T-helper 2 cell (primary cell): Measurements from ENCODE around the gene SDK1.
"Not testable (repeated sequence)": the region's sequence is repeated elsewhere in the genome, so short reads cannot be mapped to it uniquely, and the experiment has no call there.

ENCODE experiments used
- DNase-seq, 5 experiments: peaks; one replicate each; pipeline versions ENCODE4 v3.0.0 to v3.0.0-alpha.2; 2012 to 2022

SDK1 gene

DNA sequence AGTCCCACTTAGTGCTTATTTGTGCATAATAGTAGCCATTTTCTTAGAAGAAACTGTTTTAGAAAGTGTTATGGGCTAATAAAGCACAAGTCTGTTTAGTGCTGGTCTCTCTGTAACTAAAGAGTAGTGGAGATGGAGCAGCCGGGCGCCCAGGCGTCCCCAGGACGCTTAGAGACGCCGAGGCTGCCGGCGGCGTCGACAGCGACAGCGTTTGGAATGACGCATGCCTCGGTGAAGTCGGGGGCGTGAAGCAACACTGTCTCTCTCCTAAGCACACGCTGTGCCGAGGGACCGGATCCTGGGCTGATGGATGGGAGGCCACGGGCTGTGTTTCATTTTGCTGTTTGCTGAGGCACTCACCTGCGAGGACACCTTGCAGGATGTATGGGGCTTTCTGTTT is 792.4 kb downstream of the SDK1 start:
- no peak for DNase-seq

DNA sequence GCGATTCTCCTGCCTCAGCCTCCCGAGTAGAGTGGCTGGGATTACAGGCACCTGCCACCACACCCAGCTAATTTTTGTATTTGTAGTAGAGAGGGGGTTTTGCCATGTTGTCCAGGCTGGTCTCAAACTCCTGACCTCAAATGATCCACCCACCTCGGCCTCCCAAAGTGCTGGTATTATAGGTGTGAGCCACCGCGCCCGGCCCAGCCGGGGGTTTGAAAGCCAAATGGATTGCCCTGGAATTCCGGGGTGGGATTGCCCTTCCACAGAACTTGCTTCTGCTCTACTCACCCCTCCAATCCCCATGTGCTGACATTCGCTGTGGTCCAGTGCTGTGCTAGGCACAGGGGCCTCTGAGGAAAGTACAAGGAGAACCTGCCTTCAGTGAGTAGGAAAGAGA is 793.1 kb downstream of the SDK1 start:
- DNase-seq = not testable (repeated sequence)

- DNase-seq = no peak
Observed at GRCh38 chr7:4097001-4097609, 796.1 kb downstream of the SDK1 start.

- no peak for DNase-seq
Observed at GRCh38 chr7:4098169-4098568, 797.1 kb downstream of the SDK1 start.

DNA sequence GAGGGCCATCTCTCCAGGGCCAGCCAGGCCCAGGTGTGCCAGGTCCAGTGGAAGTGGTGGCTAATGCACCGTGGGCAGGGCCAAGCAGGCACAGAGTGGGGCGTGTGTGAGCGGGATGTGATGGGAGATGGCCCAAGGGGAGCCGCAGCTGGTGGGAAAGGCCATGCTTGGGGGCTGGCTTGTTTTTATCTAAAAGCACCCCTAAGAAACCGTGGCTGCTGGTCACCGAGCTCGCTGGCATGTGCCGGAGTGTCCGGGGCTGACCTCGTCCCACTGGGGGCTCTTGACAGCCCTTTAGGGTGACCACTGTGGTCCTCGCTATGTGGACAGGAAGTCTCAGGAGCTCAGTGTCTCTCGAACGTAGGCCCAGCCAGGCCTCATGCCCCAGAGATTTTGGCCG is 798.6 kb downstream of the SDK1 start:
- DNase-seq = no peak

- no peak for DNase-seq
Observed at GRCh38 chr7:4100148-4100547, 799.1 kb downstream of the SDK1 start.

GRCh38 chr7:4100691-4101090 is 799.6 kb downstream of the SDK1 start:
- DNase-seq = no peak

DNA sequence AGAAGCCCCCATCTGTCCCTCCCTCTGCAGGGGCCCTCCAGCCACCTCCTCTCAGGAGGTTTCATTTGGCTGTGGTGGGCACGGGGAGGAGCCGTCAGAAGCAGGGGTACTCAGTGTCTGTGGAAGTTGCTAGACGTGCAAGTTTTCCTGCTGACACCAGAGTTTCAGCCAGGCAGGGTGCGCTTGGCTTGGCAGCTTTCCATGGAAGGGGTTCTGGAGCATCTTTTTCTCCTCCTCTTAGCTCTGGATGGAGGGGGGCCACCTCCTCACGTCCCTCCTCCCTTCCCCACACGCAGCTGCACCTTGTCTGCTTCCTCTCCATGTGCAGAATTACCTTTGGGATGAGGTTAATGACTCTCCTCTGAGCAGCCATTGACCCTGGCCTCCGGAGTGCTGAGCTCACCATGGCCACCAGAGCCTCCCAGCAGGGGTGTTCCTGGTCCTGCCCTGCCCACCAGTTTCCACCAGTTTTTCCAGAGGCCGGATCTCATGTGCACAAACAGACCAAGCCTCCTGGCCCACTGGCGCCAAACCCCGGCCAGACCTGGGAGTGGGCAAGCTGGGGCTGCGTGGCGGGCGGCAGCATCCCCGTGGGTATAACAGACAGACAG is 801.3 kb downstream of the SDK1 start:
- DNase-seq = no peak

DNA sequence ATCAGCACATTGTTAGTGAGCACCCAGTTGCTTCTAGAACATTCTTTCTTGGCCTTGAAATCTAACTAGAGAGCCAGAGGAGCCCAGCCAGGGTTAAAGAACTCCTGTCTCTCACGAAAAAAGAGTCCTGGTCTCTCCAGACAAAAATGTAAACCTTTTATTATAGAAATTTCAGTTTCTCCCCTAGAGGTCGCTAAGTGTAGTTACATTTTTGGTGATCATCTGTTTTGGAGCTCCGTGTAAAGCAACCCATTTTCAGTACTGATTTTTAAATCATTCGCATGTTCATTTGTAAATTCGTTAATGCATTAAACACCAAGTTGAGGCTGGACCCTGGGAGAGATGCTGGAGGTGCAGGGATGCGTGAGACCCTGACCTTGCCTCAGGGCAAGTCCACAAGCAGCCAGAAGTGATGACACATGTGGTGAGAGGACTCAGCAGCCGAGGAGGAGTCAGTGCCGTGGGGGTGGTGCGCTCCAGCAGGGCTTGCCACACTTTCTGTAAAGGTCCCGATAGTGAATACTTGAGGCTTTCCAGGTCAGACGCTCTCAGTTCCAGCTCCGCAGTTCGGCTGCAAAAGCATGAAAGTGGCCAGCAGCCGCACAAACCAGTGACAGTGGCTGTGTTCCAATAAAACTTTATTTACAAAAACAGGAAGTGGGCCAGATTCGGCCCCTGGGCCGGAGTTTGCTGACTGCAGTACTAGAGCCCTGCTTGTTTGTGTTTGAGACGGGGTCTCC is 802.5 kb downstream of the SDK1 start:
- DNase-seq = peak in 1 of 5 experiments; percentile 4

- DNase-seq = no peak
Observed at GRCh38 chr7:4107839-4108238, 806.8 kb downstream of the SDK1 start.

GRCh38 chr7:4108951-4109350 is 807.9 kb downstream of the SDK1 start:
- DNase-seq = no peak

- DNase-seq = no peak
Observed at GRCh38 chr7:4109481-4110110, 808.5 kb downstream of the SDK1 start.

DNA sequence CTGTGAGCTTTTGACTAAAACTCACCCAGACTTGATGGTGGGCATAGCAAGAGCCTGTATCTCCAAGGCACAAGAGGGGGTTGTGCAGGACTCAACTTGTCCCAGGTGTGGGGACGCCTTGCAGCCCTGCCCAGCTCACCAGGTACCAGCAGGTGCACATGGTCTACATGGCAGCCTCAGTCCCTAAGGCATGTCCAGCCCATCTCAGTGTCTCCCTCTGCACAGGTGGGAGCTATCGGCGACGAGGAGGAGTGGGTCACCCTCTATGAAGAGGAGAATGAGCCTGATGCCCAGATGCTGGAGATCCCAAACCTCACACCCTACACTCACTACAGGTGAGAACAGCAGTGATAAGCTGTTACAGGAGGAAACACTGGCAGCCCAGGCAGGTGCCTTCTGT is 809.4 kb downstream of the SDK1 start:
- DNase-seq = no peak

DNA sequence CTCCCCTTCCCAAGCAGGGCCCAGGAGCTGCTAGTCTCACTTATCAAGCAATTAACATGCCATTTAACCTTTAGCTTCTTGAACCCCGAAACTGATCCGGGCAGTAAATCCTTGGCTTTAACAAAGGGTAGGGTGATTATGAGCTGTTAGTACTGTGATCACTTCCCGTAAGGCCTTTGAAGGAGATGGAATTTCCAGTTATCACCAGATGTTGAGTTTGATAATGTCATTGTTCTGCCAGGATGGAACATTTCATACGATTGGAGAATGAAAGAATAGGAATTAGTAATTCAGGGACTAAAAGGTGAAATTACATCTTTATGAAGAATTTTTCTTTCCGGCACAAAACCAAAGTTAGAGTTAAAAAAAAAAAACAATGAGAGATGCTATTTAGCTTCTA is 810.1 kb downstream of the SDK1 start:
- DNase-seq = no peak

- DNase-seq = no peak
Observed at GRCh38 chr7:4113271-4113670, 812.2 kb downstream of the SDK1 start.

- DNase-seq = no peak
Observed at GRCh38 chr7:4113976-4114375, 812.9 kb downstream of the SDK1 start.

DNA sequence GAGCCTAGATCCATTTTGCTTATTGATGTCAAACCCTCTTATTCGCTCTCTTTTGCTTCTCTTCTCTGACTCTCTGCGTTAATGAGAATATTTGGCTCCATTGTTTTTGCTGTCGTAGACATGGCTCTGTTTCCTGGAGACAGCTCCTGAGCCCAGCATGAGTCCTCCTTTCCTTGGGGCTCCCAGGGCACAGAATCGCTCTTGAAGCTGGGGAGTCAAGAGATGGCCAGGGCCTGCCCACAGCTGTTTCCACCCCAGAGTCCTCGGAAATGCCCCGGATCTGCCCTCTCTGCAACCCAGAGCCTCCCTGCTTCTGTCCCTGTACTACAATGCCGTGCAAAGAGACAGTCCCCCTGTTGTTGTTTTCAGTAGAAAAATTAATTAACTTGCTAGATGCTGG is 814.4 kb downstream of the SDK1 start:
- no peak for DNase-seq

- DNase-seq = no peak
Observed at GRCh38 chr7:4115941-4116610, 815.0 kb downstream of the SDK1 start.

GRCh38 chr7:4119848-4120247 is 818.8 kb downstream of the SDK1 start:
- DNase-seq = no peak

GRCh38 chr7:4123346-4123745 is 822.3 kb downstream of the SDK1 start:
- DNase-seq = no peak

- no peak for DNase-seq
Observed at GRCh38 chr7:4123823-4124222, 822.8 kb downstream of the SDK1 start.

DNA sequence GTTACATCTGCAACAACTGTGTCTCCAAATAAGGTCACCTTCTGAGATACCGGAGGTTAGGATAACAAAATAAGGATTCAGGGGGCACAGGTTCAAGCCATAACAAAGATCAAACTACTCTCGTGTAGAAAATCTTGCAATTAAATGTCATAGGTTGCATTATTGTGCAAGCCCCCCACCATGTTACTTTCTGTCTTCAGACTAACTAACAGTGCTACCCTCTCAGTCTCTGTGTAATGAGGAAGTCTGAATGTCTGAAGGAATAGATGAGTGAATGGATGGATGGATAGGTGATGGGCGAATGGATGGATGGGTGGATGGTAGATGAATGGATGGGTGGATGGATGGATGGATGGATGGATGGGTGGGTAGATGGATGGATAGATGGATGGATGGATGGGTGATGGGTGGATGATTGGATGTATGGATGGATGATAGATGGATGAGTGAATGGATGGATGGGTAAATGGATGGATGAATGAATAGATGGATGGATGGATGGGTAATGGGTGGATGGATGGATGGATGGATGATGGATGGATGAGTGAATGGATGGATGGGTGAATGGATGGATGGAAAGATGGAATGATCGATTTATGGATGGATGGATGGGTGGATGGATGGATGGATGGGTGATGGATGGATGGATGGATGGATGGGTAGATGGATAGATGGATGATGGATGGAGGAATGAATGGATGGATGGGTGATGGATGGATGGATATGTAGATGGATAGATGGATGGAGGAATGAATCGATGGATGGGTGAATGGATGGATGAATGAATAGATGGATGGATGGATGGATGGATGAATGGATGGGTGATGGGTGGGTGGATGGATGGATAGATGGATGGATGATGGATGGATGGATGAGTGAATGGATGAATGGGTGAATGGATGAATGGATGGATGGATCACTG is 823.8 kb downstream of the SDK1 start:
- no peak for DNase-seq
